ENCODE results near the gene UBE2J1. TPM values are rescaled to one million over a fixed set of nuclear protein-coding genes. Genes with fewer than 3 reads are reported as not detected.

UBE2J1 gene
- total and polyA plus RNA-seq, 12 donors: 18.4 to 65.6 (median 37.9) TPM

GRCh38 chr6:89361171-89361570, 8.6 kb upstream of the UBE2J1 start:
- intact Hi-C loops (cut with DNase I): no loop called here
- no peaks in the 10 kb centered on the region for H3K36me3 ChIP-seq (replicated peaks in 1 of 2)

GRCh38 chr6:89360415-89360999, 8.0 kb upstream of the UBE2J1 start:
- H3K4me1 ChIP-seq (replicated peaks in 1 of 2): peaks cover 0 to 11% of the 10 kb centered on the region in 2 donors
- WGBS, 4 donors: 92 to 100% (median 97%) methylated on average over 2 of the region's 2 CpGs
- no peak for TF ChIP-seq POLR2A (IDR thresholded peaks at IDR 0.05)
- no peak for TF ChIP-seq CTCF (IDR thresholded peaks at IDR 0.05)
- intact Hi-C loops (cut with DNase I): no loop called here
- no peaks in the 10 kb centered on the region for H3K27me3 ChIP-seq
- no peaks in the 10 kb centered on the region for H3K36me3 ChIP-seq (replicated peaks in 1 of 2)
- no peak overlapping the region for H3K27ac ChIP-seq
- no peak for DNase-seq
- H3K9me3 ChIP-seq (replicated peaks in 1 of 3): no peaks in the 10 kb centered on the region
- H3K4me3 ChIP-seq: no peak overlapping the region

More at GRCh38 chr6:89361171-89361570, 8.6 kb upstream of the UBE2J1 start:
- H3K4me3 ChIP-seq: no peak overlapping the region
- no peak overlapping the region for H3K27ac ChIP-seq
- peaks cover 0 to 11% of the 10 kb centered on the region in 2 donors for H3K4me1 ChIP-seq (replicated peaks in 1 of 2)
- WGBS, 4 donors: 75 to 83% (median 79%) methylated on average over 2 of the region's 2 CpGs
- TF ChIP-seq POLR2A (IDR thresholded peaks at IDR 0.05) (no peak), CTCF (IDR thresholded peaks at IDR 0.05) (no peak)
- no peaks in the 10 kb centered on the region for H3K9me3 ChIP-seq (replicated peaks in 1 of 3)
- H3K27me3 ChIP-seq: no peaks in the 10 kb centered on the region
- DNase-seq: no peak

- intact Hi-C loops (cut with DNase I): no loop called here
- WGBS, 4 donors: 17 to 44% (median 23%) methylated on average over 1 of the region's 1 CpG
Observed at GRCh38 chr6:89359561-89359960, 7.0 kb upstream of the UBE2J1 start.

GRCh38 chr6:89357390-89357789, 4.9 kb upstream of the UBE2J1 start:
- peaks cover 0 to 11% of the 10 kb centered on the region in 2 donors for H3K4me1 ChIP-seq (replicated peaks in 1 of 2)
- no peaks in the 10 kb centered on the region for H3K36me3 ChIP-seq (replicated peaks in 1 of 2)
- no peaks in the 10 kb centered on the region for H3K9me3 ChIP-seq (replicated peaks in 1 of 3)
- H3K27me3 ChIP-seq: no peaks in the 10 kb centered on the region
- DNase-seq: no peak
- peak overlapping the region in 1 of 5 donors; percentile 27 for H3K27ac ChIP-seq
- WGBS, 4 donors: 42 to 67% (median 50%) methylated on average over 3 of the region's 3 CpGs
- intact Hi-C loops (cut with DNase I): no loop called here
- peak overlapping the region in 1 of 4 donors; percentile 18 for H3K4me3 ChIP-seq
- TF ChIP-seq CTCF (IDR thresholded peaks at IDR 0.05): no peak
- no peak for TF ChIP-seq POLR2A (IDR thresholded peaks at IDR 0.05)

More at GRCh38 chr6:89359561-89359960, 7.0 kb upstream of the UBE2J1 start:
- no peaks in the 10 kb centered on the region for H3K36me3 ChIP-seq (replicated peaks in 1 of 2)
- no peaks in the 10 kb centered on the region for H3K9me3 ChIP-seq (replicated peaks in 1 of 3)
- H3K4me1 ChIP-seq (replicated peaks in 1 of 2): peaks cover 0 to 11% of the 10 kb centered on the region in 2 donors
- H3K4me3 ChIP-seq: no peak overlapping the region
- no peak overlapping the region for H3K27ac ChIP-seq
- DNase-seq: no peak
- H3K27me3 ChIP-seq: no peaks in the 10 kb centered on the region
- no peak for TF ChIP-seq POLR2A (IDR thresholded peaks at IDR 0.05)
- TF ChIP-seq CTCF (IDR thresholded peaks at IDR 0.05): no peak

Data from adrenal gland (tissue), 12 donors.